NCI-H2171 treated with DMSO at 0.1 percent for 48 hours (cell line): ENCODE results near the gene DIAPH1.
A peak's percentile ranks its signal among the peaks of the same experiment; 100 is the strongest.

Source experiments
- DNase-seq: peaks from one replicate; lab custom pipeline; 2025; lab: John Stamatoyannopoulos, UW

Gene DIAPH1

GRCh38 chr5:141560725-141561483 lies 57.9 kb downstream of the DIAPH1 start:
- DNase-seq, result peak; percentile 95

GRCh38 chr5:141560151-141560550 lies 58.6 kb downstream of the DIAPH1 start:
- peak; percentile 82 for DNase-seq

- no peak for DNase-seq
Observed at GRCh38 chr5:141559461-141559860, 59.3 kb downstream of the DIAPH1 start.

- no peak for DNase-seq
Observed at GRCh38 chr5:141558150-141558549, 60.6 kb downstream of the DIAPH1 start.

GRCh38 chr5:141557681-141558136 lies 61.1 kb downstream of the DIAPH1 start:
- peak; percentile 71 for DNase-seq

- no peak for DNase-seq
Observed at GRCh38 chr5:141547921-141548320, 70.9 kb downstream of the DIAPH1 start.

GRCh38 chr5:141547488-141547887 lies 71.3 kb downstream of the DIAPH1 start:
- no peak for DNase-seq

- DNase-seq, result no peak
Observed at GRCh38 chr5:141543053-141543452, 75.7 kb downstream of the DIAPH1 start.

- peak; percentile 2 for DNase-seq
Observed at GRCh38 chr5:141534492-141535213, 84.1 kb downstream of the DIAPH1 start.

- DNase-seq, result no peak
Observed at GRCh38 chr5:141533897-141534296, 84.9 kb downstream of the DIAPH1 start.

GRCh38 chr5:141532726-141533125 lies 86.1 kb downstream of the DIAPH1 start:
- no peak for DNase-seq

- DNase-seq, result no peak
Observed at GRCh38 chr5:141529873-141530272, 88.9 kb downstream of the DIAPH1 start.

GRCh38 chr5:141529002-141529401 lies 89.8 kb downstream of the DIAPH1 start:
- DNase-seq, result no peak

GRCh38 chr5:141528291-141528984 lies 90.4 kb downstream of the DIAPH1 start:
- DNase-seq, result no peak

- DNase-seq, result no peak
Observed at GRCh38 chr5:141527426-141527825, 91.4 kb downstream of the DIAPH1 start.

GRCh38 chr5:141525653-141526052 lies 93.1 kb downstream of the DIAPH1 start:
- DNase-seq, result no peak

- peak; percentile 85 for DNase-seq
Observed at GRCh38 chr5:141524604-141525597, 93.9 kb downstream of the DIAPH1 start.

- no peak for DNase-seq
Observed at GRCh38 chr5:141523991-141524390, 94.8 kb downstream of the DIAPH1 start.

- DNase-seq, result no peak
Observed at GRCh38 chr5:141522301-141522700, 96.5 kb downstream of the DIAPH1 start.

- no peak for DNase-seq
Observed at GRCh38 chr5:141521244-141521781, 97.5 kb downstream of the DIAPH1 start.
